GM21576 (cell line): ENCODE measurements around the gene FOXL3.

ENCODE experiments used
- ATAC-seq: cut with Tn5 transposase; IDR thresholded peaks from one replicate; pipeline ENCODE4 v1.9.1; 2021; ENCODE audit warnings: mild to moderate bottlenecking, moderate library complexity; ENCODE audit not compliant: unreplicated experiment

FOXL3 gene

DNA sequence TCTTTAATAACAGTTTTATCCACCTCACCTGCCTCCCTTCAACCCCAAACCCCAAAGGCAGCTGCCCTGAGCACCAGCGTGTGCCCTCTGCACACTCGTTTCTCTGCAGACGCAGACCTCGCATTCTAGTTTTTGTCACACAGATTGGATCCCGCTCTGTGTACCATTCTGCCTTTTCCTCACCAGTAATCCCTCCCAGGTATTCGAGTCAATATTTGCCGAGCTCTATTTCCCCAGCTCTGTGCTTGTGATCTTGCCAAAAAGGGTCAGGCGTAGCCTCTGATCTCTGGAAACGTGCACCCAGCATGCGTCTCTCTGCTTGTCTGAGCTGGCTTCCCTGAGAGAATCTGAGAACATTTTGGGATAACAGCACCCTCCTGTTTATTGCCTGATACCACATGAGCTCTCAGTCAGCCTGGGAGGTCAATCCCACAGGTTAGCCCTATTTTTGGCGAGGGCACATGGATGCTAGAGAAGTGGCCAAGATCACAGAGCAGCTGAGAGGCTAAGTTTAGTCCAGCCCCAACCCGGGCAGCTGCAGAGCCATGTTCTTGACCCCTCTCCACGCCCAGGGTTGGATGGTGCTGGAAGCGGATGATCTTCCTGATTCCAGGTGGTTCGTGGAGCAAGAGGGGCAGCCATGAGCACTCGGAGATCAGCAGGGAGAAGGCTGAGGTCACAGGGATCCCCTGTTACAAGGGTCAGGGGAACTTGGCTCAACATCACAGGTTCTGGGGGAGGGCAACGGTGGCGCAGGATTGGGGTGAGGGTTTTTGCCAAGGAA is 29.1 kb downstream of the FOXL3 start:
- ATAC-seq, result no peak

DNA sequence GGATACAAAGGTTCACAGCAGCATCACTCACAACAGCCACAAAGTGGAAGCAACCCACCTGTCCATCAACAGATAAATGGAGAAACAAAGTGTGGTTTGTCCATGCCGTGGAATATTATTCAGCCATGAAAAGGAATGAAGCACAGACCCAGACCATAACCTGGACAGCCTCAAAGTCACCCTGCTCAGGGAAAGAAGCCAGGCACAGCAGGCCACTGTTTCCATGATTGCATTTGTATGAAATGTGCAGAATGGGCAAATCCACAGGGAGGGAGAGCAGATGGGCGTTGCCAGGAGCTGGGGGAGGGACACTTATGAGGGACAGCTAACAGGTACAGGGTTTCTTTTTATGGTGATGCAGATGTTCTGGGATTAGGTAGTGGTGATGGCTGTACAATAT is 30.3 kb downstream of the FOXL3 start:
- no peak for ATAC-seq

- ATAC-seq, result peak; percentile 75
Observed at GRCh38 chr7:322111-322671, 32.2 kb downstream of the FOXL3 start.

DNA sequence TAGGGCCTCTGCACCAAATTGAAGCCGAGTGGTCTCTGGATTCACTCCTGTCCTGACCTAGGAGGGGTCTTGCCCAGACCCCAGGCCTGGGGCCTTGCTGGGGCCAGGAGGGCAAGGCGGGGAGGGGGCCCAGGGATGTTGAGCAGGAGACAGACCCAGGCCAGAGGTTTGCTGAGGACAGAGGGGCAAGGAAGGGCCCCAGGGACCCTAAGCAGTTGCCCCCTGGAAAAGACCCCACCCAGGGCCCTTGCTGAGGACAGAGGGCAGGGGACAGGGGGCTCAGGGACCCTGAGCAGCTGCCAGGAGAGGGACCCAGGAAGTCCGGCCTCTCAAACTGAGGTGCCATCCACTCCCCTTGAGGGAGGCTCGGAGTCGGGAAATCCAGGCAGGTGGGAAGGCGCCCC is 32.7 kb downstream of the FOXL3 start:
- ATAC-seq, result no peak

GRCh38 chr7:323410-323809 is 33.4 kb downstream of the FOXL3 start:
- ATAC-seq, result no peak

- ATAC-seq, result no peak
Observed at GRCh38 chr7:324011-324410, 34.0 kb downstream of the FOXL3 start.

GRCh38 chr7:325051-325798 is 35.3 kb downstream of the FOXL3 start:
- no peak for ATAC-seq

DNA sequence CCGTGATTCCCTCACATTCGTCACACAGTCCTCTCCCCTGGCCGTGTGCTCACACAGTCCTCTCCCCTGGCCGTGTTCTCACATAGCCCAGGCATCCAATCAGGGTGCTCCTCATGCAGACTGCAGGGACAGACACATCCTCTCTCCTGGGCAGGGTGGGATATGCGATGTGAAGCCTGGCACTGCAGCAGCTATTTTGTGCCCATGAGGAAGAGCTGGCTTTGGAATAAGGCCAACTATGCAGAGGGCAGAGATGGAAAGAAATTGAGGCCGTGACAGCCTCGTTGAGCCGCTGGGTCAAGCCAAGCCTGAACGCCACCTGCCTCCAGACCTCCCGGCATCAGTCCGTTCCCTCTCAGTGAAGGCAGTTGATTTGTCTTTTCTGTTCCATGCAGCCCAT is 35.8 kb downstream of the FOXL3 start:
- ATAC-seq, result no peak

DNA sequence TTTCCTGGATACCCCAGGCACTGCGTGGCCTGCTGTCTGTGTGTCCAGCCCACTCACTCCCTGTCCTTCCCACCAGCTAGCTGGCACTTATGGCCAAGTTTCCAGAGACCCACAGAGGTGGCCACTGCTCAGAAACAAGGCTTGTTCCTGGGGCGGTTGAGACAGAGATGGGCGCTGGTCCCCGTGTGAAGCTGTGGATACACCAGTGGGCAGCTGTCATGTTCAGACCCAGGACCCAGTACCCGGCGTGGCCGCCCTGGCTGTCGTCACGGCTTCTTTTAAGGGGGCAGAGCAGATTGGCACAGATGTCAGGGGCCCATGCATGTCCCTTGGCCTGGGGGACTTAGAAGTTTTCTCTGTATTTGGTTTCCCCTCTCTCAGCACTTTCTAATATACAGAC is 36.3 kb downstream of the FOXL3 start:
- no peak for ATAC-seq

DNA sequence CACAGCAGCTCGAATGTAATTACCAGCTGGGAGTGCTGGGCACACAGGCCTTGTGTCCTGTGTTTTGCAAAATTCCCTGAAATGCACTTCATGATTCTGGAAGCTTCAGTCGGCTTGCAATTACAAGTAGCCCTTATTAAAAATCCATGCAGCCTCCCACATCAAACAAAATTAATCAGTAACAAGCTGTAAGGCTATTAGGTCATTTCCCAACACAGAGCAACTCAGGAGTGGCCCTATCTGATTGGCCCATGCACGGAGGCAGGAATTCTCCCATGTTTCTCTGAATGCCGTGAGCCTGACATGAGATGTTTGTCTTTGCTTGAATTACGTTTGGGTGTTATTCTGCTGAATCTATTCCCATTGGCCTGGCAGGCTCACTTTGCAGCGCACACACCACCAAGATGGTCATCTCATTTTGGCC is 36.9 kb downstream of the FOXL3 start:
- ATAC-seq, result no peak

- ATAC-seq, result no peak
Observed at GRCh38 chr7:327233-327931, 37.4 kb downstream of the FOXL3 start.

DNA sequence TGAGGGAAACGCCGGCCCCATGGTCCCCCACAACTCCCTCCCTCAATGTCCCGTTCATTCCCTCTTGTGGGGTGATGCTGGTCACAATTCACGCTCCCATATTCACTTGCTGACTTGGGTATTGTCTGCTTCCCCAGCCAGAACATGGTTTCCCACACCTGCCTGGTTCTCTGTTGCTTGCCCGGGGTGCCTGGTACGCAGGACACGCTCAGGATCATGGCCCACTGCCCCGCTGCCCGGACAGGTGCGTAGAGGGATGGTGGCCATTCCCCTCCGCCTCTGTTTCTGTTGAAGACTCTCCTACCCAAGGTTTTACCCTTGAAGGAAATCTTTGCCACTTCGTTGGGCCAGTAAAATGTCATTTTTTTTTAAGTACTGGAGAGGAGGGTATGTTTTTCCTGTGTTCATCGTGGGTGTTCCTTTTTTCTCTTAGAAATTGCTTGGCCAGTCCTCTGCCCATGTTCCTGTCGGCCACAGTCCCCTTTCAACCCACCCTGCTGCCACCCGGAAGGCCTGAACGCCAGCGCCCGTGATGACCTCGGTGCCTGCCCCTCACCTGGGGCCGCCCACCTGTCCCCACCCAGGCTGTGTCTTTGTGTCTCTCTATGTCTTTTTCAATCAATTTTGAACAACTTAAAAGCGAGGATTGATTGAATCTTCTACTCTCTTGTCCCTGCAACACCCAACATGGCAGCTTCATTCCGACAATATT is 38.2 kb downstream of the FOXL3 start:
- ATAC-seq, result no peak

DNA sequence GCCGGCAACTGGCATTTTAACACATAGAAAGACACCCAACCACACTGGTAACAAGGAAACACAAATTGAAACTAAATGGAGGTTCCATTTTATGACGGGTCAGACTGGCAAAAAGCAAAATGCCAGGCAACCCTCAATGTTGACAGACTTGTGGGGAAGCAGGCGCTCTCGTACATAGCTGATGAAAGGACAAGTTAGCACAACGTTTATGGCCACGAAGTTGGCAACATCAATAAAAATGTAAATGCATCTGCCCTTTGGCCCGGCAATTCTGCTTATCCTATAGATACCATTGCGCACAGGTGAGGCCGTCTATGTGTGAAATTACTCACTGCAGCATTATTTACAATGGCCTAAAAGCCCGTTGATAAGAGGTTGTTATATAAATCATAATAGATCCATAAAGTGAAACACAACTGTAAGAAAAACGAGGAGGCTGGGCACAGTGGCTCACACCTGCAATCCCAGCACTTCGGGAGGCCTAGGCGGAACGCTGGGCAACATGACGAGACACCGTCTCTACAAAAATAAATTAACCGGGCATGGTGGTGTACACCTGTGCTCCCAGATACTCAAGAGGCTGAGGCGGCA is 39.8 kb downstream of the FOXL3 start:
- ATAC-seq, result no peak

DNA sequence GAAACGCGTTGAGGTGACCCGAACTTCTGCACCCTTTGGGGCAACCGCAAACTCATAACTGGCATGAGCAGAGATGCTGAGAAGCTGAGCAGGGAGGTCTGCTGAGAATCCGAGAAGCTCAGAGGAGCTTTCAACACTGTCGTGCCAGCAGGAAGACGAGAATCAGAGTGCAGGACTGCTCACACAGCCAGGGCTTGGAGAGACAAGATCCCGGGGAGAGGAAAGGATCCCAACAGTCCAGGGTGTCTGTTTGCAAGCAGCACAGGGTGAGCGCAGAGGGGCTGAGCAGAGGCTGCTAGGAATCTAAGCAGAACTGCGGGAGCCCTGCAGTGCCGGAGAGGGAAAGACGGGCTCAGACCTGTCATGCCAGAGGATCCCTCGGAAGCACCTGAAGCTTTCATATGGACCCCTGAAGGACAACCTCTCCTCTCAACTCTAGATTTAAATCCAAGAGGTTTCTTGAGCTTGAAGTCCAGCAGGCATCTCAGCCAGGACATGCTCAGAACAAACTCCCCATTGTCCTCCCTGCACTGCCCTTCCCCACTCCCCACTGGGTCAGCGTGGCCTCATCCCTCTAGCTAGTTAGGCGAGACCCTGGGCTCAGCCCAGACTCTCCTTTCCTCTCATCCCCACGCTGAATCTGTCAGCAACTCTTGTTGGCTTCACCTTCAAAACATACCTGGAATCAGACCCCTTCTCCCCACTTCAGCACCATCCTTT is 40.7 kb downstream of the FOXL3 start:
- ATAC-seq, result no peak

- ATAC-seq, result no peak
Observed at GRCh38 chr7:332020-332517, 42.1 kb downstream of the FOXL3 start.

GRCh38 chr7:332646-333392 is 42.8 kb downstream of the FOXL3 start:
- no peak for ATAC-seq

DNA sequence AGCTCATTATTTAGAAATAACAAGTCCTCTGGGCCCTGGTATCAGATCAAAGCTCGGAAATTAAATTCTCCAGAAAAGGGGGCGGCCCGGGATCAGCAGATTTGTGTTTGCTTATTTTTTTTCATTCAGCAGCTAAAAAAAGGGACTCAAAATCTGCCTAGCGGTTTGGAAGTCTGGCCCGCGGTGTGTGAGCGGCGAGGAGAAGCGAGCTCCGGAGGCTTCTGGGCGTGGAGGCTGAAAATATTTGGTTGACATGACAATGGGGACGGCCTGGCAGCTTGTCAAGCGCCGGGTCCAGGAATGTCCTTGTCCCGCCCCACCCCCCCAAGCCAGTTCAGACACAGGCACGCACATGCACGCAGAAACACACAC is 43.4 kb downstream of the FOXL3 start:
- ATAC-seq, result no peak

DNA sequence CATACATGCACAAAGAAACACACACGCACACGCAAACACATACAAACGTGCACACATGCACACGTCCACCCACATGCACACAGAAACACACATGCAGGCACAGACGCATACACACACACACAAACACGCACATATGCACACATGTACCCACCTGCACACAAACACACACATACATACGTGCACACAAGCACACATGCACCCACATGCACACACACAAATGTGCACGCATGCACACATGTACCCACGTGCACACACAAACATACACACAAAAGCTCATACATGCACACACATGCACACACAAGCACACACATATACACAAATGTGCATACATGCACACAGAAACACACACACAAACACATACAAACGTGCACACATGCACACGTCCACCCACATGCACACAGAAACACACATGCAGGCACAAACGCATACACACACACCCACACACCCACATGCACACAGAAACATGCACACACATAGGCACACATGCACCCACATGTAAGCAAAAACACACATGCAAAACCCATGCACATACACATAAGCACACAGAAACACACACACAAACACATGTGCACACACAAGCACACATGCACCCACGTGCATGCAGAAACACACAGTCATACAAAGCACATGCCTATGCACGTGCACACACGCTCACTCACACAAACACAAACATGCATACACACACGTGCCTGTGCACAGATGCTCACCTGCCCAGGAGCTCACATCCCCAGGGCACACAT is 44.8 kb downstream of the FOXL3 start:
- no peak for ATAC-seq
